ENCODE results near the gene LIN7C. TPM values are rescaled to one million over a fixed set of nuclear protein-coding genes. Genes with fewer than 3 reads are reported as not detected.

Gene LIN7C
- polyA plus RNA-seq, 3 donors, result 7.3 to 24.0 (median 18.9) TPM

DNA sequence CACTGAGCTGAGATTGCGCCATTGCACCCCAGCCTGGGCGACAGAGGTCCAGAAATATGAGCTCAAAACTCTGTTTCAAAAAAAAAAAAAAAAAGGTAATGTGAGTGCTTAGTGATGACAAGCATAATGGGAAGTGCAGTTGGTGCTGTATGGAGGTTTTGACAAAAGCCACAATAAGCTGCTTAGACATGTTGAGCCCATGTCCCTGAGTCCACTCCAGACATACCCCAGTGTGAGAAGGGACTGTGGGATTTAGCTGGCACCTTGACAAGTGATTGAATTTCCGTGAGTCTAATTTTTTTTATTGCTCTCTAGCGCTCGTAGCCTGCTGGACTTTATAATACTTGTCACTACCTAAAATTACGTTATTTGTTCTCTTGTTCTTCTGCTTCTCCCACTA lies 18.9 kb downstream of the LIN7C start:
- 76% methylated on average over 5 of the region's 6 CpGs for WGBS (ENCODE audit: insufficient coverage)
- Histone ChIP-seq H3K79me2 (ENCODE audit: insufficient read depth, low read length) (no peaks in the 10 kb centered on the region), H3K4me2 (replicated peaks; ENCODE audit: extremely low read depth, low read length, poor library complexity, severe bottlenecking) (no peak overlapping the region), H3K27me3 (ENCODE audit: control insufficient read depth in 2 of 2, insufficient read depth in 2 of 2, low read length in 2 of 2) (no peaks in the 10 kb centered on the region), H3K4me1 (ENCODE audit: control insufficient read depth in 1 of 2, insufficient read depth in 2 of 2, low read length in 2 of 2) (no peaks in the 10 kb centered on the region), H3K9me3 (replicated peaks in 1 of 2; ENCODE audit: control insufficient read depth in 1 of 2, insufficient read depth in 1 of 2, low read length in 2 of 2) (no peaks in the 10 kb centered on the region), H4K20me1 (ENCODE audit: insufficient read depth, low read length) (no peaks in the 10 kb centered on the region), H3K36me3 (replicated peaks in 1 of 2; ENCODE audit: control insufficient read depth in 1 of 2, insufficient read depth in 2 of 2, low read length in 2 of 2) (peaks cover 18 to 26% of the 10 kb centered on the region in 2 donors), H3K27ac (ENCODE audit: low read depth in 1 of 2, low read length in 2 of 2) (no peak overlapping the region), H3K9ac (ENCODE audit: insufficient read depth, low read length, poor library complexity, severe bottlenecking) (no peak overlapping the region), H3K4me3 (replicated peaks in 1 of 3; ENCODE audit: low read depth in 2 of 3, low read length in 3 of 3) (no peak overlapping the region), H2AFZ (ENCODE audit: insufficient read depth, low read depth, low read length, poor library complexity, severe bottlenecking) (no peak overlapping the region)
- no peak overlapping the region for H3K4me3 Mint-ChIP-seq
- H3K27me3 Mint-ChIP-seq (ENCODE audit: low read depth in 3 of 3), result peaks cover 0 to 1% (median 0%) of the 10 kb centered on the region in 3 donors
- no peak for DNase-seq
- TF ChIP-seq, protein P1, sequence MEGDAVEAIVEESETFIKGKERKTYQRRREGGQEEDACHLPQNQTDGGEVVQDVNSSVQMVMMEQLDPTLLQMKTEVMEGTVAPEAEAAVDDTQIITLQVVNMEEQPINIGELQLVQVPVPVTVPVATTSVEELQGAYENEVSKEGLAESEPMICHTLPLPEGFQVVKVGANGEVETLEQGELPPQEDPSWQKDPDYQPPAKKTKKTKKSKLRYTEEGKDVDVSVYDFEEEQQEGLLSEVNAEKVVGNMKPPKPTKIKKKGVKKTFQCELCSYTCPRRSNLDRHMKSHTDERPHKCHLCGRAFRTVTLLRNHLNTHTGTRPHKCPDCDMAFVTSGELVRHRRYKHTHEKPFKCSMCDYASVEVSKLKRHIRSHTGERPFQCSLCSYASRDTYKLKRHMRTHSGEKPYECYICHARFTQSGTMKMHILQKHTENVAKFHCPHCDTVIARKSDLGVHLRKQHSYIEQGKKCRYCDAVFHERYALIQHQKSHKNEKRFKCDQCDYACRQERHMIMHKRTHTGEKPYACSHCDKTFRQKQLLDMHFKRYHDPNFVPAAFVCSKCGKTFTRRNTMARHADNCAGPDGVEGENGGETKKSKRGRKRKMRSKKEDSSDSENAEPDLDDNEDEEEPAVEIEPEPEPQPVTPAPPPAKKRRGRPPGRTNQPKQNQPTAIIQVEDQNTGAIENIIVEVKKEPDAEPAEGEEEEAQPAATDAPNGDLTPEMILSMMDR (IDR thresholded peaks at IDR 0.05), result no peak
- H3K27ac Mint-ChIP-seq, result no peak overlapping the region
- no peaks in the 10 kb centered on the region for H3K4me1 Mint-ChIP-seq
- H3K36me3 Mint-ChIP-seq, result peaks cover 16 to 23% of the 10 kb centered on the region in 2 donors
- H3K9me3 Mint-ChIP-seq, result peaks cover 0 to 2% (median 0%) of the 10 kb centered on the region in 7 donors
- intact Hi-C loops (cut with micrococcal nuclease), result loop anchor here (5.0 to 10.0 kb wide), 4 partner anchors 123 to 1203 kb away; partner anchors contain the start of gene CCDC34 (in 1 of the 2)

DNA sequence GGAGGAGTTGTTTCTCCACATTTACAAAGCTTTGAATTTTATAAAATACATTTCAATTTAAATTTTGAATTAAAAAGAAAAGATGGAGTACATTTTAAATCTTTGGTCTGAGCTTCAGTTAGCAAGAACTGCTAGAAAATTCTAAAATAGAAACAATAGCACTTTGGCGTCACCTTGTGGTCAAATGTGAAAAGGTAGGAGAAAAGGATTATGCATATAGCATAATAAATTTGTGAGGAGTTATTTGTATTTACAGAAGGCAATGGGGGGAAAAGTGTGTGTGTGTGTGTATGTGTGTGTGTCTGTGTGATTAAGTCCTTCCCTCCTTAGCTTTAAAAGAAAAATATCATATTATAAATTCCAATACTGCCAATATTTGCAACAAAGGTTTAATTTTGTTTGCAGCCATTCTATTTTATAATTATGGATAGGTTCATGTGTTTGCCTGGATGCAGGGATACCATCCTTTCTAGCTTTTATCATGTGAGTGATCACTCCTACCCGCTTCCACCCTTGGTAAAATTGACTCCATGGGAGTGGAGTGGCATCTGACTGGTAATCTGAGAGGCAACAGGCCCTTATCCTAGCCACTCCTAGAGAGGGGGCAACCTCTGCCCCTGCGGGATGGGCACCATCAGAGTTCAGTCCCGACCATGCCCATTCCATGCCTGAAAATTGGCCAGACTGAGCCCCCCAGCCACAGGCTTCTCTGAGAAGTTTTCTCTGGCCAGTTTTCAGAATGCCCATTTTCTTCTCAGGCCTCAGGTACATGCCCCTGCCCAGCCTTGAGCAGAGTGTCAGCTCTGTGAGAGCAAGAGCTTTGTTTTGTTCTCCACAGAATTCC lies 20.4 kb downstream of the LIN7C start:
- intact Hi-C loops (cut with micrococcal nuclease), result loop anchor here (5.0 to 10.0 kb wide), 4 partner anchors 121 to 1201 kb away; partner anchors contain the start of gene CCDC34 (in 1 of the 2)
- H3K4me3 Mint-ChIP-seq, result no peak overlapping the region
- no peak overlapping the region for H3K4me3 ChIP-seq (replicated peaks in 1 of 3; ENCODE audit: low read depth in 2 of 3, low read length in 3 of 3)
- peak in 2 of 3 donors; percentile 37 to 48 for DNase-seq
- H3K9me3 ChIP-seq (replicated peaks in 1 of 2; ENCODE audit: control insufficient read depth in 1 of 2, insufficient read depth in 1 of 2, low read length in 2 of 2), result no peaks in the 10 kb centered on the region
- H3K4me2 ChIP-seq (replicated peaks; ENCODE audit: extremely low read depth, low read length, poor library complexity, severe bottlenecking), result no peak overlapping the region
- 67% methylated on average over 2 of the region's 4 CpGs for WGBS (ENCODE audit: insufficient coverage)
- no peak overlapping the region for H3K27ac Mint-ChIP-seq
- peaks cover 0 to 1% (median 0%) of the 10 kb centered on the region in 3 donors for H3K27me3 Mint-ChIP-seq (ENCODE audit: low read depth in 3 of 3)
- no peaks in the 10 kb centered on the region for H4K20me1 ChIP-seq (ENCODE audit: insufficient read depth, low read length)
- no peaks in the 10 kb centered on the region for H3K9me3 Mint-ChIP-seq
- no peak overlapping the region for H2AFZ ChIP-seq (ENCODE audit: insufficient read depth, low read depth, low read length, poor library complexity, severe bottlenecking)
- H3K36me3 ChIP-seq (replicated peaks in 1 of 2; ENCODE audit: control insufficient read depth in 1 of 2, insufficient read depth in 2 of 2, low read length in 2 of 2), result peaks cover 3 to 10% of the 10 kb centered on the region in 2 donors
- no peaks in the 10 kb centered on the region for H3K4me1 Mint-ChIP-seq
- TF ChIP-seq, protein P1 (IDR thresholded peaks at IDR 0.05), result peak; percentile 90
- no peaks in the 10 kb centered on the region for H3K79me2 ChIP-seq (ENCODE audit: insufficient read depth, low read length)
- H3K9ac ChIP-seq (ENCODE audit: insufficient read depth, low read length, poor library complexity, severe bottlenecking), result no peak overlapping the region
- H3K36me3 Mint-ChIP-seq, result peaks cover 4 to 7% of the 10 kb centered on the region in 2 donors
- no peaks in the 10 kb centered on the region for H3K27me3 ChIP-seq (ENCODE audit: control insufficient read depth in 2 of 2, insufficient read depth in 2 of 2, low read length in 2 of 2)
- no peaks in the 10 kb centered on the region for H3K4me1 ChIP-seq (ENCODE audit: control insufficient read depth in 1 of 2, insufficient read depth in 2 of 2, low read length in 2 of 2)
- no peak overlapping the region for H3K27ac ChIP-seq (ENCODE audit: low read depth in 1 of 2, low read length in 2 of 2)
